IPS DF 4.7 (cell line): ENCODE results near the gene SFT2D3.

Source experiments
- DNase-seq: peaks from one replicate; pipeline ENCODE4 v3.0.0-alpha.2; 2013; ENCODE audit warnings: low spot score; ENCODE audit errors: extremely low read depth

The SFT2D3 gene

DNA sequence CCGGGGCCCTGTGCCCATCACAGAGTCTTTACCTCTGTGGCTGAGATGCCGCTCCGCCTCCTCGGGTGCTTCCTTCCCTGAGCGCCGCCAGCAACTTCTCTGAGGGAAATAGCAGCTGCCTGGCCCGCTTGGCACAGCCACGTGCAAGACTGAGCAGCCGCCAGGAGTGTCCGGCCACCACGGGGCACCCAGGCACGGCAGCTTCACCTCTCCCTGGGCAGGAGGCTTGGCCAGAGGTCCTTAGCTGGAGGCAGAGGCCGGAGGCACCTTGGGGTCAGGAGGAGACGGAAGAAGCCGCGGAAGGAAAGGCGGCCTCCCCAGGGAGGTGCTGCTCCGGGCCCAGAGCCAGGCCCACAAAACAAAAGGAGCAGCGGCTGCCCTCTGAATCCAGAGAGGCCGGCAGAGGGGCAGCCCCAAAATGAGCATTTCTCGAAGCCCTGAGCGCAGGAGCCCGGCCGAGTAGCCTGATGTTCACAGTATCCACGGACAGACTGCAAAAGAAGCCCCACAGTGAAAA lies 20.0 kb upstream of the SFT2D3 start:
- no peak for DNase-seq

GRCh38 chr2:127681976-127682857 lies 19.1 kb upstream of the SFT2D3 start:
- no peak for DNase-seq

DNA sequence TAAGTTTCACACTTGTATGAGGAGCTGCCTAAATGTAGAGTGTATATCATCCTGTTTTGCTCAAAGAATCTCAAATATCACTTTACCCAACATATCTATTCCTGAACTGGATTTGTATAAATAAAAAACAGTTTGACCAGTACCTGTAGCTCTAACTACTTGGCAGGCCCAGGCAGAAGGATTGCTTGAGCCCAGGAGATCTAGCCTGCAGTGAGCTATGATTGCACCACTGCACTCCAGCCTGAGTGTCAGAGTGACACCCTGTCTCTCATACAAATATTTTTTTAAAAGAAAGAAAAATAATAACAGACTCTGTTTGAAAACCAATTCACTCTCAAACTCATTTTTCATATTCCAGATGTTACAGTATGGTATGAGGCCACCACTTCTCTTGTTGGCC lies 18.2 kb upstream of the SFT2D3 start:
- no peak for DNase-seq

- no peak for DNase-seq
Measured at GRCh38 chr2:127683757-127684156, 17.5 kb upstream of the SFT2D3 start.

- DNase-seq, result no peak
Measured at GRCh38 chr2:127685410-127686080, 15.8 kb upstream of the SFT2D3 start.

- DNase-seq, result no peak
Measured at GRCh38 chr2:127688405-127688804, 12.9 kb upstream of the SFT2D3 start.

DNA sequence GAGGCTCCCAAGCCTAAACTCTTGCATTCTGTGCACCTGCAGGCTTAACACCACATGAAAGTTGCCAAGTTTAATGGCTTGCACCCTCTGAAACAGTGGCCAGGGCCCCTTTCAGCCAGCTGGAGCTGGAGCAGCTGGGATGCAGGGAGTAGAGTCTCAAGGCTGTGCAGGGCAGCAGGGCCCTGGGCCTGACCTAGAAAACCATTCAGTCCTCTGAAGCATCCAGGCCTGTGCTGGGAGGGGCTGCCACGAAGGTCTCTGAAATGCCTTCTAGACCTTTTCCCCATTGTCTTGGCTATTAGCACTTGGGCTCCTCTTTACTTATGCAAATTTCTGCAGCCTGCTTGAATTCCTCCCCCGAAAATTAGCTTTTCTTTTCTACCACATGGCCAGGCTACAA lies 10.6 kb upstream of the SFT2D3 start:
- no peak for DNase-seq

DNA sequence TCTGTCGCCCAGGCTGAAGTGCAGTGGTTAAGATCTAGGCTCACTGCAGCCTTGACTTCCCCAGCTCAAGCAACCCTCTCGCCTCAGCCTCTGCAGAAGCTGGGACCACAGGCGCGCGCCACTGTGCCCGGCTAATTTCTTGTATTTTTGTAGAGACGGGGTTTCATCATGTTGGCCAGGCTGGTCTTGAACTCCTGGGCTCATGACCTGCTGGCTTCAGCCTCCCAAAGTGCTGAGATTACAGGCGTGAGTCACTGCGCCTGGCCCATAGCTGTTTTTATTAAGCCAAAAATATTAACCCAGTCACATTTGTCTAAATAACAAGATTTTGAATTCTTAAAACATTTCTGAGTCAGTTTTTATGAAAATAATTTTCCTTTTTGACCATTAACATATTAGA lies 6.3 kb upstream of the SFT2D3 start:
- DNase-seq, result no peak

- no peak for DNase-seq
Measured at GRCh38 chr2:127695491-127696472, 5.5 kb upstream of the SFT2D3 start.

- no peak for DNase-seq
Measured at GRCh38 chr2:127697482-127698180, 3.7 kb upstream of the SFT2D3 start.

DNA sequence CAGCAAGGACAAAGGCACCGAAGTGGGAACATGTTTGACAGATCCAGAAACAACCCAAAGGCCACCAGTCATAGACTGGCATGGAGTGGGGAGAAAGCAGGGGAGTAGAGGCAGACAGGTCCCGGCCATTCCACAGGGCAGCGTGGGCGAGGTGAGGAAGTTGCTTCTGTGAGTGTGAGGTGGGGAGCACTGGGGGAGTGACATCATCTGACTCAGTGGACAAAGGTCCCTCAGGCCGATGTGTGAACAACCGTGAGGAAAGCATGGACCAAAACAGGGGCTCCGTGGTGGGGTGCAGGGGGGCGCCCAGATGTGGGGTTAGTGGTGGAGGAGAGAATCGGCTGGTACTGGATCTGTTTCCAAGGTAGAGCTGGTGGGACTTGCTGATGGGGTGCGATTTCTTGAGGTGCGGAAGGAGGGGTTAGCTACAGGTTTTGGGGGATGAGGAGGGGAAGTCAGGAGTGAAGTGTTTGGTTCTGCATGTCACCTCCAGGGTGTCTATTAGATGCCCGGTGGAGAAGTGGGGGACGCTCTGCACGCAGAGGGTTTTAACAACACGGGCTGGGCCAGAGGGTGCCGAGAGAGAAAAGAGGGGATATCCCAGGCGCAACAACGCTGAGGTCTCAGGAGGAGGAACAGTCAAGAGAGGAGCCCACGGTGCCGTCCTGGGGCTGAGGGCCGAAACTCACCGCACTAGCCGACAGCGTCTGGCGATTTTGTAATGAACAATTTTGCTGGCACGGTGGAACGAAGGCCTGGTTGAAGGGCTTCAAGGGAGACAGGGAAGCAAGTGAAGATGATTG lies 2.5 kb upstream of the SFT2D3 start:
- no peak for DNase-seq

DNA sequence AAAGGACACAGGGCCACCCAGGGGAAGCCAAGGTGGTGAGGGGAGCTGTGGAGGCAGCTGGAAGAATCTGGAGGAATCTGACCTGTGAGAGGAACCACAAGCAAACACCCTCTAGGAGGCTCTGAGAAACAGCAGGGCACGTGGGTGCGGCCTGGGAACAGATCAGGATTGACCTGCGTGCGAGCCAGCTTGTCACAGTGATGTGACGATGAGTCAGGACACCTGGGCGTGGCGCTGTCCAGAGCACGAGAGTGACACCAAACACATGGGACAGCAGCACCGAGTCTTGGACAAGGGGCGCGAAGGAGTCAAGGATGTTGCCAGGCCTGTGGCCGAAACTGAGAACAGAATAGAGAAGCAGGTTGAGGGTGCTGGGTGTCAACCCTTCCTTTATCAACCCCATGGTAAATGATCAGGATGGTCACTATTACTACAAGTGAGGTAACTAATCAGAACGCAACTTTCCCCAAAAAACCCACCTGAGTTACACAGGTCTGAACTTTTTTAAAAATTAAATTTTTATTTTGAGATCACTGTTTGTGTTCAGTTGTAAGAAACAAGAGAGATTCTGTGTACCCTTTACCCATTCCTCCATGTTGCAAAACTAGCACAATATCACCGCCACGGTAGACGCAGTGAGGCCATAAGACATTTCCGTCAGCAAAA lies 637 bp upstream of the SFT2D3 start:
- DNase-seq, result no peak

DNA sequence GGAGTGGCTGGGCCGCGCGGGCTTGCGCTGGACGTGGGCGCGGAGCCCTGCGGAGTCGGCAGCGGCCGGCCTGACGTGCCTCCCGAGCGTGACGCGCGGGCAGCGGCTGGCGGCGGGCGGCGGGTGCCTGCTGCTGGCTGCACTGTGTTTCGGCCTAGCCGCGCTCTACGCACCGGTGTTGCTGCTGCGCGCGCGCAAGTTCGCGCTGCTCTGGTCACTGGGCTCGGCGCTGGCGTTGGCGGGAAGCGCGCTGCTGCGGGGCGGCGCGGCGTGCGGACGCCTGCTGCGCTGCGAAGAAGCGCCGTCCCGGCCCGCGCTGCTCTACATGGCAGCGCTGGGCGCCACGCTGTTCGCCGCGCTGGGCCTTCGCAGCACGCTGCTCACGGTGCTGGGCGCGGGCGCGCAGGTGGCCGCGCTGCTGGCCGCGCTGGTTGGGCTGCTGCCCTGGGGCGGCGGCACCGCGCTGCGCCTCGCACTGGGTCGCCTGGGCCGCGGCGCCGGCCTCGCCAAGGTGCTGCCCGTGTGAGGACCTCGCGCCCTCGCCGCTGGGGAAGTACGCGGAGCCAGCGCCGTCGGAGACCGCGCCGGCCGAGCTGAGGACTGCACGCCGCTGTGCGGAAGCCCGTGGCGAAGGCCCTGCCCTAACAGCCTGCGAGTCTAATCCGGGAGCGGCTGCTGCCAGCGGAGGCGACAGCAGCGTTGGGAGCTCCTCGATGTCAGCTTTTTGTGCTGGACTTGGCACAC lies 526 bp downstream of the SFT2D3 start:
- DNase-seq, result no peak

DNA sequence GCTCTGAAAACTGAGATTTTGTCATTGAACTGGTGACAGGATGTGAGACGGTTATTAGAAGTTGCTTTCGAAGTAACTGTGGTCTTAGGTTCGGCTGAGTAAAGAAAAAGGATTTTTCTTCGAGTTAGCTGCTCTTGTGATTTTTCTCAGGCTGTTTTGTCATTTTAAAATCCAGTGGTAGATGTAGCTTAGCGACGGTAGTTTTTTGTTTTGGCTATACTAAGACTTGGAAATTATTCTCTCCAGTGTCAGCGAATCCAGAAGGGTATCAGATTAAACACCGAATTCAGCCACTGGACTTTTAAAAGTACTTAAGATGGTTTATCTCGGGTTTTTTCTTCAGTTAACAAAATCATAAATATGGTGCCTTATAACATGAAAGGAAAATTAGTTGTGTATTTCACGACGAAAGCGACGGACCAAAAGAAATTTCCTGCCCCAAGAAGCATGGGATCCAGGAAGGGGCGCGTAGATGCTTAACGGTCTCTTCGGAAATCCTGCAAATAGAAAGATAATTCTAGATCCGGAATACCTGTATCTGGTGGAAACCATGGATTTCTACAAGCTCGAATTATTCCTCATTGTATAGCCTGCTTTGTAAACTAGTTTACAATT lies 1.2 kb downstream of the SFT2D3 start:
- DNase-seq, result no peak

DNA sequence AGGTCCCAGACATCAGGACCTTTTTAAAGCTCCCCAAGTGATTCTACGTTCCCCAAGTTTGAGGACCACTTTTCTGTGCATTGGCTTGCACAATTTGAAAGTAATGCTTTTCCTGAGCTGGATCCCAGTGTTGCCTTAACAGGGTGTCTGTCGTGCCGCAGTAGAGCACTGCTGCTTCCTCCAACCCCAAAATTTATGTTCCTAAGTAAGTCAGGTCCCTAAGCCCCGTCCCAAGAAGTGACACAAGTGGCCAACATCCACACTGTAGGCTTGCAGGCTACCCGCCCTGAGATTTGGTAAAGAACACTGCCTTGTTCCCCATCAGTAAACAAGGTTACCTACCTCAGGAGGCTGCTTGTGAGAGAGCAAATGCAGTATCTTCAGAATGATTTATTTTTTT lies 2.0 kb downstream of the SFT2D3 start:
- DNase-seq, result no peak

DNA sequence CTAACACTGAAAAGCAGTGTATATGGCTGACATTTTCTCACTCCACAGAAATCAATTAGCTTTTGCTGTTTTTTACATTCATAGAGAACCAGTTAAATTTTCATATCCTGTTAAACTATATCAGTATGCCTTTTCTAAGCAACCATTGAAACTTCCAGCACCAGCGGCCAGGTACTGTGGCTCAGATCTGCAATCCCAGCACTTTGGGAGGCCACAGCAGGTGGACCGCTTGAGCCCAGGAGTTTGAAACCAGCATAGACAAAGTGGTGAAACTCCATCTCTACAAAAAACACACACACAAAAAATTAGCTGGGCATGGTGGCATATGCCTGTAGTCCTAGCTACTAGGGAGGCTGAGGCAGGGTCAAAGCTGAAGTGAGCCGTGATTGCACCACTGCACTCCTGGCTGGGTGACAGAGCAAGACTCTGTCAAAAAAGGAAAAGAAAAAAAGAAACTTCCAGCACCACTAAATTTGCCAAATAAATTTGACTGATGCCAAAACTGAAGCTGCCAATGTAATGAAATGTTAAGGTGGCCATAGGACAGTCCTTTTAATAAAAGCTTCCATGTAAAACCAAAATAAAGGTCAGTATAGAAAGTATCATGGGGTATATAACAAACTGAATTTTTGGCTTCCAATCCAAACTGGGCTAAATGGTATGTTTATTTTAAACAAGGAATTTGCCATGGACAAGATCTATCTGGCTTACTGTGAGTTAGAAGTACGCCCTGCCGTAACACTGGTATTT lies 3.5 kb downstream of the SFT2D3 start:
- DNase-seq, result no peak

DNA sequence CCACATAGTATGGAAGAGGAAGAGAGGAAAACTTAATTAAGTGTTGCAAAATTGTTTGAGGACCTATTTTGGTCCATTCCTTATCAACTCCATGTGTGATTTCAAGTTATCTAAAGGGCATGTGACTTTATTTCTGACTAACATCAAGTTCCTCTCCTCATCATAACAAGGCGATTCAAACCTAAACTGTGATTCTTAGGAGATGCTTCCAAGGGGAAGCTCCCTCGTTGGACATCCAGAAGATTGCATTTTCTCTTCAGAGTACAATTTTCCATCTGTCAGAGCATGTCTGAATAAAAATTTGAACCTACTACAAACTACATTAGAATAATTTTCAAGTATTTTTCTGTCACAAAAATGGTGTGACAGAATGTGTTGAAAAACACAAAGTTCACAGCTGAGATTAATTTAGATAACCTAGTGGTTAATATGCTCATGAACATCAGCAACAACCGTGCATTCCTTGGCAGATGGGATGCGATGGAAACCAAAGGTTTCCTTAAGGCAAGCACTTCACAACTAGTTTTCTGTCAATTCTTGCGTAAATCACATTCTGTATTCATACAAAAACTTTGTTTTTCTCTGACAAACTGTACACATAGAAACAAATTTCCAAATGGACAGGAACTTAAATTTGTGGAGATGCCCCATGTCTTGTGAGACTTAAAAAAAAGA lies 4.2 kb downstream of the SFT2D3 start:
- no peak for DNase-seq
